PC-3 (cell line): ENCODE results near the gene SIX6. TPM values are rescaled to one million over a fixed set of nuclear protein-coding genes. Genes with fewer than 3 reads are reported as not detected.

Experiments
- ATAC-seq: fragments of 200-7000 bp; cut with Tn5 transposase; 2 replicates; pipeline ENCODE4 v1.9.1; 2020; ENCODE audit warnings: mild to moderate bottlenecking, moderate library complexity
- BruUV-seq: library from RNA; stranded (reverse); fragments of 400-500 nt; replicated peaks from 2 replicates; lab custom pipeline; 2021; lab: Mats Ljungman, UMichigan
- CTCF ChIA-PET: fragments of 300-600 bp; sonication (Branson Sonifier 250); formaldehyde crosslinking; loops from one replicate; lab custom pipeline; 2022; ENCODE audit warnings: antibody characterized with exemption; lab: Charles Lee
- POLR2A ChIA-PET: fragments of 300-600 bp; sonication (Branson Sonifier 250); formaldehyde crosslinking; loops from one replicate; lab custom pipeline; 2022; ENCODE audit warnings: antibody characterized with exemption; ENCODE audit not compliant: unreplicated experiment; lab: Charles Lee
- DNase-seq: peaks from one replicate; pipeline ENCODE4 v3.0.0-alpha.2; 2015
- H2AFZ ChIP-seq: fragments of 300-600 bp; sonication (generic); 2 replicates; pipeline ENCODE4 v1.6.0; 2016; ENCODE audit warnings: antibody characterized with exemption, low read length
- H3F3A ChIP-seq: fragments of 300-600 bp; sonication (generic); one replicate; pipeline ENCODE4 v1.6.0; 2017; ENCODE audit warnings: antibody characterized with exemption, low read length, control low read depth, mild to moderate bottlenecking; ENCODE audit not compliant: unreplicated experiment
- H3K27ac ChIP-seq: fragments of 300-600 bp; sonication (generic); 2 replicates; pipeline ENCODE4 v1.5.1; 2016; ENCODE audit warnings: mild to moderate bottlenecking, low read length
- H3K27me3 ChIP-seq: fragments of 300-600 bp; sonication (generic); 2 replicates; pipeline ENCODE4 v1.6.1; 2016; ENCODE audit warnings: low read length, mixed read lengths
- H3K36me3 ChIP-seq: fragments of 300-600 bp; sonication (generic); 2 replicates; pipeline ENCODE4 v1.6.1; 2016; ENCODE audit warnings: low read depth, mixed run types, low read length, mixed read lengths
- H3K4me1 ChIP-seq: fragments of 300-600 bp; sonication (generic); 2 replicates; pipeline ENCODE4 v1.5.1; 2016; ENCODE audit warnings: low read length; ENCODE audit not compliant: insufficient read depth
- H3K4me2 ChIP-seq: fragments of 300-600 bp; sonication (generic); 2 replicates; pipeline ENCODE4 v1.6.0; 2016; ENCODE audit warnings: low read length
- H3K4me3 ChIP-seq: fragments of 300-600 bp; sonication (generic); 2 replicates; pipeline ENCODE4 v1.5.1; 2016; ENCODE audit warnings: mild to moderate bottlenecking, low read length, mixed read lengths
- H3K79me2 ChIP-seq: fragments of 300-600 bp; sonication (generic); 2 replicates; pipeline ENCODE4 v1.6.1; 2017; ENCODE audit warnings: low read length, mixed read lengths
- H3K9ac ChIP-seq: fragments of 300-600 bp; sonication (generic); 2 replicates; pipeline ENCODE4 v1.6.0; 2016; ENCODE audit warnings: mild to moderate bottlenecking, low read length
- H3K9me2 ChIP-seq: fragments of 300-600 bp; sonication (generic); replicated peaks from 2 replicates; pipeline ENCODE4 v1.6.1; 2016; ENCODE audit warnings: mixed run types, low read length, mixed read lengths
- H3K9me3 ChIP-seq: fragments of 300-600 bp; sonication (generic); 2 replicates; pipeline ENCODE4 v1.6.1; 2016; ENCODE audit warnings: low read length, mixed read lengths
- H4K20me1 ChIP-seq: fragments of 300-600 bp; sonication (generic); 2 replicates; pipeline ENCODE4 v1.6.1; 2016; ENCODE audit warnings: low read length, mixed read lengths
- EZH2 ChIP-seq: fragments of 300-600 bp; sonication (generic); IDR thresholded peaks from one replicate; pipeline ENCODE4 v1.6.1; 2017; ENCODE audit warnings: antibody characterized with exemption, mild to moderate bottlenecking, low read length; ENCODE audit not compliant: unreplicated experiment
- EZH2phosphoT487 ChIP-seq: fragments of 300-600 bp; sonication (generic); IDR thresholded peaks from 2 replicates; pipeline ENCODE4 v1.6.1; 2018; ENCODE audit warnings: mild to moderate bottlenecking, antibody characterized with exemption, low read length, borderline replicate concordance
- intact Hi-C: fragments of 100-400 bp; cut with micrococcal nuclease; formaldehyde crosslinking; loops from 2 replicates; pipeline ENCODE4 v1.9.0; 2023
- total RNA-seq: library from RNA; depleted of rRNA; stranded (reverse); fragments of >200 nt; gene quantifications from 2 replicates; pipeline ENCODE4 v1.2.3, GENCODE V29; 2014
- TF ChIP-seq, protein P1 (sequence below): fragments of 300-600 bp; sonication (generic); conservative IDR thresholded peaks from 2 replicates; pipeline ENCODE4 v1.5.1; 2017; ENCODE audit warnings: antibody characterized with exemption, low read depth, mild to moderate bottlenecking, low read length

The SIX6 gene
- total RNA-seq, 1 experiment from 2014 or later, result not detected

DNA sequence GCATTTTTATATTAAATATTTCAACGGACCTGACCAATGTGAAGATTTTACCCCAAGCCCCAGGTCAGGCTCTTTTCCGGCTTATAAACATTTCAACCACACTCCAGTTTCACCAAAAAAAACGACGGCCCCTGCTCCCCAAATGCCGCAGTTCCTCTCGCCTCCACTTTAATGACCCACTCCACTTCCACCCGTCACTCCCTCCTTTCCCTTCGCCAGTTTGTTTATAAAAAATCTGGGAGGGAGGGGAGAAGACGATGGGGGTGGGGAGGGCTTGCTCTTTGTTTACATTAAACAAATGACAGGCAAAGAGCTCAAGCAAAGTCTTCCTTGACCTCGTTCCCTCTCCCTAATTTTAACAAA lies 5.4 kb downstream of the SIX6 start:
- H3F3A ChIP-seq, result no peaks in the 10 kb centered on the region
- POLR2A ChIA-PET, result interaction anchor here (0.6 kb wide), 3 partner anchors 49 to 553 kb away, joined by 3 to 4 read pairs (median 3); no protein-coding TSS in a partner anchor
- CTCF ChIA-PET, result interaction anchor here (0.8 kb wide), 1 partner anchor 234 kb away, joined by 3 read pairs; no protein-coding TSS in a partner anchor
- peak overlapping the region; percentile 78 for H2AFZ ChIP-seq
- peaks cover 45% of the 10 kb centered on the region for H3K27me3 ChIP-seq
- peak overlapping the region; percentile 10; the same call in 1 of the 2 replicates for H3K9ac ChIP-seq
- no peaks in the 10 kb centered on the region for H3K9me2 ChIP-seq
- H3K36me3 ChIP-seq, result no peaks in the 10 kb centered on the region
- BruUV-seq, result no TSS peak
- no peaks in the 10 kb centered on the region for H3K79me2 ChIP-seq
- DNase-seq (peak; percentile 25), ATAC-seq (peak; percentile 65)
- H3K4me1 ChIP-seq, result no peaks in the 10 kb centered on the region
- H4K20me1 ChIP-seq, result no peaks in the 10 kb centered on the region
- TF ChIP-seq EZH2, result no peak
- no peak for TF ChIP-seq EZH2phosphoT487
- TF ChIP-seq, protein P1, sequence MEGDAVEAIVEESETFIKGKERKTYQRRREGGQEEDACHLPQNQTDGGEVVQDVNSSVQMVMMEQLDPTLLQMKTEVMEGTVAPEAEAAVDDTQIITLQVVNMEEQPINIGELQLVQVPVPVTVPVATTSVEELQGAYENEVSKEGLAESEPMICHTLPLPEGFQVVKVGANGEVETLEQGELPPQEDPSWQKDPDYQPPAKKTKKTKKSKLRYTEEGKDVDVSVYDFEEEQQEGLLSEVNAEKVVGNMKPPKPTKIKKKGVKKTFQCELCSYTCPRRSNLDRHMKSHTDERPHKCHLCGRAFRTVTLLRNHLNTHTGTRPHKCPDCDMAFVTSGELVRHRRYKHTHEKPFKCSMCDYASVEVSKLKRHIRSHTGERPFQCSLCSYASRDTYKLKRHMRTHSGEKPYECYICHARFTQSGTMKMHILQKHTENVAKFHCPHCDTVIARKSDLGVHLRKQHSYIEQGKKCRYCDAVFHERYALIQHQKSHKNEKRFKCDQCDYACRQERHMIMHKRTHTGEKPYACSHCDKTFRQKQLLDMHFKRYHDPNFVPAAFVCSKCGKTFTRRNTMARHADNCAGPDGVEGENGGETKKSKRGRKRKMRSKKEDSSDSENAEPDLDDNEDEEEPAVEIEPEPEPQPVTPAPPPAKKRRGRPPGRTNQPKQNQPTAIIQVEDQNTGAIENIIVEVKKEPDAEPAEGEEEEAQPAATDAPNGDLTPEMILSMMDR, result no peak
- H3K9me3 ChIP-seq, result no peaks in the 10 kb centered on the region
- H3K27ac ChIP-seq, result no peak overlapping the region
- intact Hi-C loops, result loop anchor here (2.0 kb wide), 1 partner anchor 48 kb away; no protein-coding TSS in a partner anchor
- peak overlapping the region; percentile 64 for H3K4me3 ChIP-seq
- H3K4me2 ChIP-seq, result peak overlapping the region; percentile 81

GRCh38 chr14:60514741-60515491 lies 6.0 kb downstream of the SIX6 start:
- intact Hi-C loops, result loop anchor here (2.0 kb wide), 1 partner anchor 48 kb away; no protein-coding TSS in a partner anchor

More at GRCh38 chr14:60514741-60515491, 6.0 kb downstream of the SIX6 start:
- no peaks in the 10 kb centered on the region for H3K79me2 ChIP-seq
- peaks cover 49% of the 10 kb centered on the region for H3K27me3 ChIP-seq
- POLR2A ChIA-PET, result interaction anchor here (0.6 kb wide), 3 partner anchors 48 to 553 kb away, joined by 3 to 4 read pairs (median 3); no protein-coding TSS in a partner anchor
- no TSS peak for BruUV-seq
- TF ChIP-seq EZH2 (peak; percentile 76), EZH2phosphoT487 (no peak)
- TF ChIP-seq, protein P1, result peak; percentile 14; the same call in 1 of the 2 replicates
- H3K27ac ChIP-seq, result no peak overlapping the region
- peak overlapping the region; percentile 64 for H3K4me3 ChIP-seq
- CTCF ChIA-PET, result interaction anchor here (0.8 kb wide), 1 partner anchor 234 kb away, joined by 3 read pairs; no protein-coding TSS in a partner anchor
- peak; percentile 22 for DNase-seq
- H3K36me3 ChIP-seq, result no peaks in the 10 kb centered on the region
- H3K9me3 ChIP-seq, result no peaks in the 10 kb centered on the region
- peak; percentile 79 for ATAC-seq
- no peaks in the 10 kb centered on the region for H3F3A ChIP-seq
- H2AFZ ChIP-seq, result peak overlapping the region; percentile 78
- H3K4me2 ChIP-seq, result peak overlapping the region; percentile 81
- H3K4me1 ChIP-seq, result no peaks in the 10 kb centered on the region
- peak overlapping the region; percentile 10; the same call in 1 of the 2 replicates for H3K9ac ChIP-seq
- H3K9me2 ChIP-seq, result no peaks in the 10 kb centered on the region
- H4K20me1 ChIP-seq, result no peaks in the 10 kb centered on the region
